GM18873 (cell line): ENCODE measurements around the gene WFDC12.

Source experiments
- ATAC-seq: cut with Tn5 transposase; IDR thresholded peaks from one replicate; pipeline ENCODE4 v1.9.1; 2021; ENCODE audit warnings: mild to moderate bottlenecking, moderate library complexity, moderate number of reproducible peaks; ENCODE audit not compliant: unreplicated experiment, low FRiP score

Gene WFDC12

GRCh38 chr20:45094201-45094600 is 30.1 kb downstream of the WFDC12 start:
- ATAC-seq = no peak

DNA sequence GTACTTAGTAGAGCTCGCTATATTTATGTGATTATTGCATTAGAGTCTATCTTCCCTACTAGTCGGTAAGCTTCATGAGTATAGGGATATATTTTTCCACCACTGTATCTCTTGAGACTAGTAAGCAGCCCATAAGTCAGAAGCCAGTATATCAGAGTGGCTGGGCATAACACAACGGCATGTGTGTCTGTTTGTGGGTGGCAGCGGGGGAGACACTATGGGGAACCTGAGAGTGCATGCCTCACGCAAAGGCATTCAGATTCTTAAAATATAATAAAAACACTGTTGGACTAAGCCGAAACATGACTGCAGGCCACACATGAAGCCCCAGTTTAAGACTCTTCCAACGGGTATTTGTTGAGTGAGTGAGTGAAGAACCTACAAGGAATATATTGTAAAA is 31.4 kb downstream of the WFDC12 start:
- ATAC-seq = no peak

- ATAC-seq = no peak
Observed at GRCh38 chr20:45091366-45091765, 32.9 kb downstream of the WFDC12 start.

- ATAC-seq = no peak
Observed at GRCh38 chr20:45090481-45090880, 33.8 kb downstream of the WFDC12 start.

DNA sequence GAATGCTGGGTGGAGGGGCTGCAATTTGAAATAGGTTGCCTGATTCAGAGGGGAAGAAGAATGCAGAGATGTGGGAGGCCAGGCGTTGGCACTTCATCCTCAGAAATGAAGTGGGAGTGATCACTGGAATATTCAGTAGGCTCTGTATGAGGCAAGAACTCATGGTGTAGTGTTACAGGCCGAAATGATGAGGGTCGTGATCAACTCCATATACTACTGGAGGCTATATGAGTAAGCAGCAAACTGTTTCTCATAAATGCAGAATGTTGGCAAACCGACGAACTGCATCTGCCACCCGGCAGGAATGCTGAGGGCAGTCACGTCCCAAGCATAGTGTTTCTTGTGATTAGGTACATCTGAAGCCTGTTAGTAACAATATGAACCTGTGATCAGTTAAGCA is 36.0 kb downstream of the WFDC12 start:
- no peak for ATAC-seq

GRCh38 chr20:45087814-45088213 is 36.5 kb downstream of the WFDC12 start:
- no peak for ATAC-seq

- no peak for ATAC-seq
Observed at GRCh38 chr20:45087097-45087790, 37.0 kb downstream of the WFDC12 start.

- ATAC-seq = no peak
Observed at GRCh38 chr20:45085867-45086266, 38.4 kb downstream of the WFDC12 start.

DNA sequence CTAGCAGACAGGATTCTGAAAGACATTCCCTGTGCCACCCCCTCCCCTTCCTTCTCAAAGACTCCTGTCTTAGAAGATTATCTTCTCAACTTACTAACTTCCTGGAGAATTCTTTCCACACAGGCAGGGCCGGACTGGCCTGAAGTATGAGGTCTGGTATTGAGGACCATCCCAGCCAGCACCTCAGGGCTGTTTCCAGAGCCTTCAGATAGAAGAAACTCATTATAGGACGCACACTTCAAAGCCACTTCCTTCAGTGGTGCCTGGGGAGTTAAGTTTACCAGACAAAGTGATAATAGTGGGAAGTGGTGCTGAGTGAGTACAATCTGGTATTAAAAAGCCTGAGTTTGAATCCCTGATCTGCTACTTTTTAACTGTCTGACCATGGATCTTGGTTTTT is 39.0 kb downstream of the WFDC12 start:
- ATAC-seq = no peak

DNA sequence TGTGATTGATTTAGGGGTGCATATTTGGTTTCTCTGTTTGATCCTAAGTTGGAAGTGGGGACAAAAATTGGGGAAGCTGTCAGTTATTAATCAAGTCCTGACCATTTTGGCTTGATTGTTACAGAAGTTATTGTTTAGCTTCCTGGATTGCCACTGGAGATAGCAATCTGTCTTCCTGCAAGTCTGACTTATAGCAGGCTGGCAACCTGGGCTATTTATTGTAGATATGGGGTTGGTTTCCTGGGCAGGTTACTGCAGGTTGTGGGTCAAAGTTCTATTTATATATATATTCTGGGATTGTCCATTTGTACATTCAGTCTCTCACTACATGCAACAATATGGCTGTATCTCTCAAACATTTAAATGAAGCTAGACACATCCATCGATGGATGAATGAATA is 41.1 kb downstream of the WFDC12 start:
- no peak for ATAC-seq

DNA sequence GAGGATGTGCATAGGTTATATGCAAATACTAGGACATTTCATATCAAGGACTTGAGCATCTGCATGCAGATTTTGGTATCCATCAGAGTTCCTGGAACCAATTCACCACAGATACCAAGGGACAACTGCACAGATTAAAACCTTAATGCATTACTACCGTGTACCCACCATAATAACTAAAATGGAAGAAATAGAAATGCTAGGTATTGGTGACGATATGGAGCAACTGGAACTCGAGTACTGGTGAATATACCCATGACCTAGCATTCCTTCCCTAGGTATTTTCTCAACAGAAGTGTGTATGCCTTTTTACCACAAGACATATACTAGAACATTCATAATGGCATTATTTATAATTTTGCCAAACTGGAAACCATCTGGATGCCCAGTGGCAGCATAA is 41.8 kb downstream of the WFDC12 start:
- ATAC-seq = no peak

- ATAC-seq = no peak
Observed at GRCh38 chr20:45080867-45081624, 43.2 kb downstream of the WFDC12 start.

DNA sequence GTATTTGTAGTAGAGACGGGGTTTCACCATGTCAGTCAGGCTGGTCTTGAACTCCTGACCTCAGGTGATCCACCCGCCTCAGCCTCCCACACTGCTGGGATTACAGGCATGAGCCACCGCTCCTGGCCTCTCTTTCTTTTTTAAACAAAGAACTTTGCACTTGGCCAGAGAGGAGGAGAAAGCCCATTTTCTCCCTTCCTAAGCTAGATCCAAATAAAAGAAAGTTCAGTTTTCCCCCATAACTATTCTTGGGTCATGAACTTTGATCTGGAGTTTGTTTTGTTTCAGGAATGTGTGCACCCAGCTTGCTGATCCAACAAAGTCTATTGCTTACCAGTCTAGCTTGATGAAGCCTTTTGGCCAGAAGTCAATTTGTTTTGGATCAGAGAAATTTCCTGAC is 46.7 kb downstream of the WFDC12 start:
- ATAC-seq = no peak
